ENCODE data around the gene OR10H4. TPM values are rescaled to one million over a fixed set of nuclear protein-coding genes. Genes with fewer than 3 reads are reported as not detected.
A peak's percentile ranks its signal among the peaks of the same experiment; 100 is the strongest.
"Not testable (repeated sequence)": the region's sequence is repeated elsewhere in the genome, so short reads cannot be mapped to it uniquely, and the experiment has no call there.

Gene OR10H4
- total RNA-seq, 1 donor from 2014 or later: not detected

- TF ChIP-seq CTCF (IDR thresholded peaks at IDR 0.05): no peak
- H3K36me3 Mint-ChIP-seq (ENCODE audit: unreplicated experiment): no peaks in the 10 kb centered on the region
- no peak overlapping the region for H3K4me3 Mint-ChIP-seq (ENCODE audit: unreplicated experiment)
- no peaks in the 10 kb centered on the region for H3K27me3 Mint-ChIP-seq (ENCODE audit: unreplicated experiment)
- DNase-seq (ENCODE audit: extremely low spot score, unreplicated experiment): no peak
- peaks cover 20% of the 10 kb centered on the region for H3K9me3 Mint-ChIP-seq (ENCODE audit: unreplicated experiment)
- no peak overlapping the region for H3K27ac Mint-ChIP-seq (ENCODE audit: unreplicated experiment)
- no peaks in the 10 kb centered on the region for H3K4me1 Mint-ChIP-seq (ENCODE audit: unreplicated experiment)
These were observed 29.6 kb upstream of the OR10H4 start for GRCh38 chr19:15919243-15919642.

GRCh38 chr19:15922021-15922420 lies 26.8 kb upstream of the OR10H4 start:
- DNase-seq (ENCODE audit: extremely low spot score, unreplicated experiment): no peak
- H3K27me3 Mint-ChIP-seq (ENCODE audit: unreplicated experiment): no peaks in the 10 kb centered on the region
- H3K4me1 Mint-ChIP-seq (ENCODE audit: unreplicated experiment): no peaks in the 10 kb centered on the region
- no peaks in the 10 kb centered on the region for H3K36me3 Mint-ChIP-seq (ENCODE audit: unreplicated experiment)
- H3K27ac Mint-ChIP-seq (ENCODE audit: unreplicated experiment): no peak overlapping the region
- H3K9me3 Mint-ChIP-seq (ENCODE audit: unreplicated experiment): peaks cover 9% of the 10 kb centered on the region
- no peak for TF ChIP-seq CTCF (IDR thresholded peaks at IDR 0.05)
- no peak overlapping the region for H3K4me3 Mint-ChIP-seq (ENCODE audit: unreplicated experiment)

- H3K27ac Mint-ChIP-seq (ENCODE audit: unreplicated experiment): no peak overlapping the region
These were observed 25.1 kb upstream of the OR10H4 start for GRCh38 chr19:15923702-15924101.

GRCh38 chr19:15926484-15926883 lies 22.3 kb upstream of the OR10H4 start:
- no peaks in the 10 kb centered on the region for H3K4me1 Mint-ChIP-seq (ENCODE audit: unreplicated experiment)
- DNase-seq (ENCODE audit: extremely low spot score, unreplicated experiment): no peak
- H3K4me3 Mint-ChIP-seq (ENCODE audit: unreplicated experiment): no peak overlapping the region
- no peak overlapping the region for H3K27ac Mint-ChIP-seq (ENCODE audit: unreplicated experiment)
- no peaks in the 10 kb centered on the region for H3K27me3 Mint-ChIP-seq (ENCODE audit: unreplicated experiment)
- no peak for TF ChIP-seq CTCF (IDR thresholded peaks at IDR 0.05)
- H3K9me3 Mint-ChIP-seq (ENCODE audit: unreplicated experiment): peaks cover 12% of the 10 kb centered on the region
- H3K36me3 Mint-ChIP-seq (ENCODE audit: unreplicated experiment): no peaks in the 10 kb centered on the region

More at GRCh38 chr19:15923702-15924101, 25.1 kb upstream of the OR10H4 start:
- TF ChIP-seq CTCF (IDR thresholded peaks at IDR 0.05): no peak
- no peaks in the 10 kb centered on the region for H3K4me1 Mint-ChIP-seq (ENCODE audit: unreplicated experiment)
- H3K36me3 Mint-ChIP-seq (ENCODE audit: unreplicated experiment): no peaks in the 10 kb centered on the region
- H3K4me3 Mint-ChIP-seq (ENCODE audit: unreplicated experiment): no peak overlapping the region
- peaks cover 12% of the 10 kb centered on the region for H3K9me3 Mint-ChIP-seq (ENCODE audit: unreplicated experiment)
- no peaks in the 10 kb centered on the region for H3K27me3 Mint-ChIP-seq (ENCODE audit: unreplicated experiment)
- no peak for DNase-seq (ENCODE audit: extremely low spot score, unreplicated experiment)

- no peak overlapping the region for H3K4me3 Mint-ChIP-seq (ENCODE audit: unreplicated experiment)
- DNase-seq (ENCODE audit: extremely low spot score, unreplicated experiment): no peak
- TF ChIP-seq CTCF (IDR thresholded peaks at IDR 0.05): no peak
- H3K27me3 Mint-ChIP-seq (ENCODE audit: unreplicated experiment): no peaks in the 10 kb centered on the region
- no peaks in the 10 kb centered on the region for H3K4me1 Mint-ChIP-seq (ENCODE audit: unreplicated experiment)
- H3K36me3 Mint-ChIP-seq (ENCODE audit: unreplicated experiment): no peaks in the 10 kb centered on the region
- H3K27ac Mint-ChIP-seq (ENCODE audit: unreplicated experiment): no peak overlapping the region
- H3K9me3 Mint-ChIP-seq (ENCODE audit: unreplicated experiment): peaks cover 12% of the 10 kb centered on the region
These were observed 20.5 kb upstream of the OR10H4 start for GRCh38 chr19:15928321-15928720.

- DNase-seq (ENCODE audit: extremely low spot score, unreplicated experiment): peak; percentile 92
- H3K4me1 Mint-ChIP-seq (ENCODE audit: unreplicated experiment); H3K36me3 Mint-ChIP-seq (ENCODE audit: unreplicated experiment); H3K4me3 Mint-ChIP-seq (ENCODE audit: unreplicated experiment); H3K27ac Mint-ChIP-seq (ENCODE audit: unreplicated experiment); H3K27me3 Mint-ChIP-seq (ENCODE audit: unreplicated experiment); H3K9me3 Mint-ChIP-seq (ENCODE audit: unreplicated experiment): not testable (repeated sequence)
These were observed 15.0 kb upstream of the OR10H4 start for GRCh38 chr19:15933761-15934331.
